ENCODE results near the gene FGFBP1.

DNA sequence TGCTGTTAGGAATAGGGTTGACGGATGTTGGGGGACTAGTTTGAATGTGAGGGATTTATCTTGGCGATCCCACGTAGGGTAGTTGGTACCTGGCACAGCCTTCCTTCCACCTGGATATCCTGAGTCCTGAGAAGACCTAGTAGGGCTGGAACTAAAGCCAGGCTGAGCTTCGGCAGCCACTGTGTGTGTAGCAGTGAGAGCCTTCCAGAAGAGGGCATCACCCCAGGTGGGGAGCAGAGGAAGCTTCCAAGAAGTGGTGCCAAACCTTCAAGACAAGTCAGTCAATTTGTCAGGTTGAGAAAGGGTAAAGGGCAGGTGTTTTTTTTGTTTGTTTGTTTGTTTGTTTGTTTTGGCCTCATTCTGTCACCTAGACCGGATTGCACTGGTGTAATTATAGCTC lies 25.6 kb upstream of the FGFBP1 start:
- TF ChIP-seq, protein P1, sequence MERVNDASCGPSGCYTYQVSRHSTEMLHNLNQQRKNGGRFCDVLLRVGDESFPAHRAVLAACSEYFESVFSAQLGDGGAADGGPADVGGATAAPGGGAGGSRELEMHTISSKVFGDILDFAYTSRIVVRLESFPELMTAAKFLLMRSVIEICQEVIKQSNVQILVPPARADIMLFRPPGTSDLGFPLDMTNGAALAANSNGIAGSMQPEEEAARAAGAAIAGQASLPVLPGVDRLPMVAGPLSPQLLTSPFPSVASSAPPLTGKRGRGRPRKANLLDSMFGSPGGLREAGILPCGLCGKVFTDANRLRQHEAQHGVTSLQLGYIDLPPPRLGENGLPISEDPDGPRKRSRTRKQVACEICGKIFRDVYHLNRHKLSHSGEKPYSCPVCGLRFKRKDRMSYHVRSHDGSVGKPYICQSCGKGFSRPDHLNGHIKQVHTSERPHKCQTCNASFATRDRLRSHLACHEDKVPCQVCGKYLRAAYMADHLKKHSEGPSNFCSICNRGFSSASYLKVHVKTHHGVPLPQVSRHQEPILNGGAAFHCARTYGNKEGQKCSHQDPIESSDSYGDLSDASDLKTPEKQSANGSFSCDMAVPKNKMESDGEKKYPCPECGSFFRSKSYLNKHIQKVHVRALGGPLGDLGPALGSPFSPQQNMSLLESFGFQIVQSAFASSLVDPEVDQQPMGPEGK (CRISPR knock-in tag; IDR thresholded peaks at IDR 0.05; ENCODE audit: borderline replicate concordance): no peak
- TF ChIP-seq ARNTL (CRISPR knock-in tag; IDR thresholded peaks at IDR 0.05; ENCODE audit: borderline replicate concordance, low read depth): no peak
- no peak for TF ChIP-seq RARB (CRISPR knock-in tag; IDR thresholded peaks at IDR 0.05)
- TF ChIP-seq ZNF565 (CRISPR knock-in tag; conservative IDR thresholded peaks at IDR 0.05; ENCODE audit: low read depth): no peak
- no peak for TF ChIP-seq OSR1 (CRISPR knock-in tag; IDR thresholded peaks at IDR 0.05)
- TF ChIP-seq ESRRG (CRISPR knock-in tag; IDR thresholded peaks at IDR 0.05): no peak

Measured in SK-N-SH treated with all-trans-retinoic acid at 6 μM for 48 hours (cell line).